ENCODE data around the gene DNAH17. TPM values are rescaled to one million over a fixed set of nuclear protein-coding genes. Genes with fewer than 3 reads are reported as not detected.

The DNAH17 gene
- total RNA-seq, 1 donor from 2014 or later = not detected

DNA sequence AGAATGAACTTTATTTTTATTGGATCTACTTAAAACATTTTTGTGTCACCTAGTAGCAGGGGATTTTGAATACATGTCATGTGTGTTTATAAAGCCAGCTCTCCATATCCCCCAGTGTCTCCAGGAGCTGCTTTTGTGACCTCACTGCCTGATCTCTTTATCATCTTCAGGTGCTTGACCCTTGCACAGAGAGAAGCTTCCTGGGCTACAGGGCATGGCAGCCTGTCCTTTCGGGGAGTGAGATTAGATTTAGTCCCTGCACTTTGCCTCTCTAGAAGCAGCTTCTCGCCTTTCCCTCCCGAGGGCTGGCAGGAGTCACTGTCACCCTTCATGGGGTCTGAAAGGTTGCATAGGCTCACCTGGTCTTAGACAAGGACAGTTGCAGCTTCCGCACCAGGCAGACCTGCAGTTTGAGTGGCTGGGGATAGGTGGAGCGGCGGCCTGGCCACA is 156.1 kb downstream of the DNAH17 start:
- no peaks in the 10 kb centered on the region for H3K4me1 Mint-ChIP-seq
- Histone ChIP-seq H3K36me3 (no peaks in the 10 kb centered on the region), H3K9me3 (ENCODE audit: low read depth) (no peaks in the 10 kb centered on the region), H3K9ac (no peak overlapping the region), H3K27ac (peak overlapping the region; percentile 81), H4K20me1 (ENCODE audit: low read depth) (peaks cover 7% of the 10 kb centered on the region), H3F3A (ENCODE audit: low read depth) (peaks cover 18% of the 10 kb centered on the region), H3K27me3 (no peaks in the 10 kb centered on the region), H2AFZ (replicated peaks) (no peak overlapping the region), H3K4me1 (no peaks in the 10 kb centered on the region), H3K79me2 (ENCODE audit: low read depth) (peaks cover 3% of the 10 kb centered on the region), H3K4me2 (no peak overlapping the region), H3K4me3 (no peak overlapping the region)
- H3K4me3 Mint-ChIP-seq = no peak overlapping the region
- H3K27ac Mint-ChIP-seq = no peak overlapping the region
- H3K27me3 Mint-ChIP-seq (ENCODE audit: insufficient read depth, low read depth) = peaks cover 5% of the 10 kb centered on the region
- DNase-seq (ENCODE audit: low spot score) = no peak
- no peaks in the 10 kb centered on the region for H3K9me3 Mint-ChIP-seq
- TF ChIP-seq EZH2 (IDR thresholded peaks at IDR 0.05) (no peak), EZH2phosphoT487 (IDR thresholded peaks at IDR 0.05) (no peak)
- TF ChIP-seq, protein P1, sequence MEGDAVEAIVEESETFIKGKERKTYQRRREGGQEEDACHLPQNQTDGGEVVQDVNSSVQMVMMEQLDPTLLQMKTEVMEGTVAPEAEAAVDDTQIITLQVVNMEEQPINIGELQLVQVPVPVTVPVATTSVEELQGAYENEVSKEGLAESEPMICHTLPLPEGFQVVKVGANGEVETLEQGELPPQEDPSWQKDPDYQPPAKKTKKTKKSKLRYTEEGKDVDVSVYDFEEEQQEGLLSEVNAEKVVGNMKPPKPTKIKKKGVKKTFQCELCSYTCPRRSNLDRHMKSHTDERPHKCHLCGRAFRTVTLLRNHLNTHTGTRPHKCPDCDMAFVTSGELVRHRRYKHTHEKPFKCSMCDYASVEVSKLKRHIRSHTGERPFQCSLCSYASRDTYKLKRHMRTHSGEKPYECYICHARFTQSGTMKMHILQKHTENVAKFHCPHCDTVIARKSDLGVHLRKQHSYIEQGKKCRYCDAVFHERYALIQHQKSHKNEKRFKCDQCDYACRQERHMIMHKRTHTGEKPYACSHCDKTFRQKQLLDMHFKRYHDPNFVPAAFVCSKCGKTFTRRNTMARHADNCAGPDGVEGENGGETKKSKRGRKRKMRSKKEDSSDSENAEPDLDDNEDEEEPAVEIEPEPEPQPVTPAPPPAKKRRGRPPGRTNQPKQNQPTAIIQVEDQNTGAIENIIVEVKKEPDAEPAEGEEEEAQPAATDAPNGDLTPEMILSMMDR (IDR thresholded peaks at IDR 0.05) = no peak
- H3K36me3 Mint-ChIP-seq = peaks cover 16% of the 10 kb centered on the region

DNA sequence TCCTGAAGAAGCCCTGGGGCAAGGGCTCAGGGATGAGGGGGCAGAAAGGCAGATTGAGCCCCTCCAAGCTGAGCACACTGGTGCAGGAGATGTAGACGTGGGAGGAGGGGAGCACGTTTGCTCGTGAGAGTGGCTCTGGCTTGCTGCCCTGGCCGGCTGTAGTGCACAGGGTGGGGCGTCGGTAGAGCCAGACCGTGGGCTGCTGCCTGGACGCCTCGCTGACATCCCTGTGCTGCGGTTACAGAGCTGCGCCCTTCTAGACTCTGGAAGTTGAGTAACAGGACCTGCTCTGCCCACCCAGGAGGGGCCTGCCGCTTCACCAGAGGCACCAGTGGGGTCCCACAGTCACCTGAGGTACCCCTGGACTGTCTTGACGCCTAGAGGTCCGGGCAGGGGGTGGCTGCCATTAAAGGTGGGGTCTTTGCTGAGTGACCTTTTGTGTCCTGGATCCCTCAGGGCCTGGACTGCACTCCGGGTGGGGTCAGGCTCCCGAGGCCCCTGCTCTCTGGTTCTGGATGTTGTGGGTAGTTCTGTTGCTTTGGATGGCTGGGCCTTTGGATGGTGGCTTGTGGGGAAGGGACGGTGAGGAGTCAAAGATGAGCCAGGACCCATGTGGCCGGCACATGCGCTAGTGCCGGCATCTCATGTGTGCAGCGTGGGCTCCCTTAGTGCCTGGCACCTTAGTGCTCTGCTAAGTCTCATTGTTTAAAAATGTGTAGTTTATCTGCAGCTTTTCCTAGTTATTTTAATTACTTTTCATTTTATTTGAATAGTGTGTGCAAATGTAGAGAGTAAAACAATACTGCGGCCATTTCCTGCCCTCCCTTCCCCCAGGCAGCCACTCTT is 157.0 kb downstream of the DNAH17 start:
- Histone ChIP-seq H3K36me3 (no peaks in the 10 kb centered on the region), H2AFZ (replicated peaks) (no peak overlapping the region), H3K4me3 (no peak overlapping the region), H3K79me2 (ENCODE audit: low read depth) (peaks cover 3% of the 10 kb centered on the region), H3K4me1 (no peaks in the 10 kb centered on the region), H3F3A (ENCODE audit: low read depth) (peaks cover 18% of the 10 kb centered on the region), H3K9me3 (ENCODE audit: low read depth) (no peaks in the 10 kb centered on the region), H3K4me2 (no peak overlapping the region), H4K20me1 (ENCODE audit: low read depth) (peaks cover 7% of the 10 kb centered on the region), H3K27me3 (no peaks in the 10 kb centered on the region), H3K27ac (no peak overlapping the region), H3K9ac (no peak overlapping the region)
- no peak overlapping the region for H3K27ac Mint-ChIP-seq
- peaks cover 5% of the 10 kb centered on the region for H3K27me3 Mint-ChIP-seq (ENCODE audit: insufficient read depth, low read depth)
- no peak overlapping the region for H3K4me3 Mint-ChIP-seq
- TF ChIP-seq, protein P1 (IDR thresholded peaks at IDR 0.05) = no peak
- no peak for TF ChIP-seq EZH2 (IDR thresholded peaks at IDR 0.05)
- H3K9me3 Mint-ChIP-seq = no peaks in the 10 kb centered on the region
- H3K36me3 Mint-ChIP-seq = peaks cover 14% of the 10 kb centered on the region
- H3K4me1 Mint-ChIP-seq = no peaks in the 10 kb centered on the region
- no peak for DNase-seq (ENCODE audit: low spot score)

DNA sequence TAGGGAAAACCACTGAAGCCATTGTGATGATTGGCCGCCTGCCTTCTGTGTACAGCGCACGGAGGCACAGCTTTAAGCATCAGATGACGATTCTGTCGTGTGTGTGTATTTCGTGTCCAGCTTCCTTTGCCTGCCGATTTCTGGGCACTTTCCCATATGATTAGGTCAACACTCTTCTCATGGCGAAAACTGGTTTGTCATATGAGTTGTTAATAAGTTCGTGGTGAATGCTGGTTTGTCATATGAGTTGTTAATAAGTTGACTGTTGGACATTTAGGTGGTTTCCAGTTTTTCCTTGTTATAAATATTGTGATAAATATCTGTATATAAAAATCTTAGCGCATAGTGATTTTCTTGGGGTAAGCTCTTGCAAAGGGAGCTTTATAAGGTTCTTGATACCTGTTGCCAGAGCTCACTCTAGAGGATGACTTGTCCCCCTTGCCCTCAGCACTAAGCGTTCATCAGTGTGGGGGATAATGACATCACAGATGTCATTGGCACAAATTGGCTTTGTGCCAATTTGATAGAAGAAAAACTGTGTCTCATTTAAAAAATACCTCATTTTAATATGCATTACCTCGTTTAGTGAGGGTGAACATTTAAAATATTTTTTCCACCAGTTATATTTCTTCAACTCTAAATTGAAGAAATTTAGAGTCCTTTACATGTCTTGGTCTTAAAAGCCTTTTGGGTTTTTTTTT is 158.7 kb downstream of the DNAH17 start:
- peaks cover 7% of the 10 kb centered on the region for H4K20me1 ChIP-seq (ENCODE audit: low read depth)
- no peak overlapping the region for H3K4me2 ChIP-seq
- no peak overlapping the region for H3K9ac ChIP-seq
- H3K79me2 ChIP-seq (ENCODE audit: low read depth) = peaks cover 5% of the 10 kb centered on the region
- peaks cover 5% of the 10 kb centered on the region for H3K27me3 Mint-ChIP-seq (ENCODE audit: insufficient read depth, low read depth)
- no peak for DNase-seq (ENCODE audit: low spot score)
- no peak overlapping the region for H3K27ac ChIP-seq
- H3F3A ChIP-seq (ENCODE audit: low read depth) = peaks cover 18% of the 10 kb centered on the region
- H3K27me3 ChIP-seq = no peaks in the 10 kb centered on the region
- H3K4me1 ChIP-seq = no peaks in the 10 kb centered on the region
- H3K27ac Mint-ChIP-seq = no peak overlapping the region
- no peaks in the 10 kb centered on the region for H3K36me3 ChIP-seq
- H3K4me3 ChIP-seq = no peak overlapping the region
- no peaks in the 10 kb centered on the region for H3K9me3 ChIP-seq (ENCODE audit: low read depth)
- H3K4me1 Mint-ChIP-seq = no peaks in the 10 kb centered on the region
- no peak overlapping the region for H3K4me3 Mint-ChIP-seq
- TF ChIP-seq, protein P1 (IDR thresholded peaks at IDR 0.05) = no peak
- TF ChIP-seq EZH2phosphoT487 (IDR thresholded peaks at IDR 0.05) = no peak
- TF ChIP-seq EZH2 (IDR thresholded peaks at IDR 0.05) = no peak
- no peak overlapping the region for H2AFZ ChIP-seq (replicated peaks)
- H3K9me3 Mint-ChIP-seq = no peaks in the 10 kb centered on the region
- peaks cover 11% of the 10 kb centered on the region for H3K36me3 Mint-ChIP-seq
